HFFc6 (cell line): ENCODE data around the gene TSSK3. TPM values are rescaled to one million over a fixed set of nuclear protein-coding genes. Genes with fewer than 3 reads are reported as not detected.
A peak's percentile ranks its signal among the peaks of the same experiment; 100 is the strongest.
"Not testable (repeated sequence)": the region's sequence is repeated elsewhere in the genome, so short reads cannot be mapped to it uniquely, and the experiment has no call there.

ENCODE experiments used
- DNase-seq: peaks from one replicate; pipeline ENCODE4 v3.0.0-alpha.2; 2018
- H3K27ac Mint-ChIP-seq: 2 replicates; pipeline ENCODE4 v1.8.0; 2020; ENCODE audit warnings: mild to moderate bottlenecking, mixed read lengths
- H3K27me3 Mint-ChIP-seq: 2 replicates; pipeline ENCODE4 v1.8.0; 2021; ENCODE audit warnings: mild to moderate bottlenecking, moderate library complexity, mixed read lengths; ENCODE audit not compliant: insufficient read depth
- H3K36me3 Mint-ChIP-seq: 2 replicates; pipeline ENCODE4 v1.8.0; 2021; ENCODE audit warnings: low read depth, mixed read lengths
- H3K4me1 Mint-ChIP-seq: 2 replicates; pipeline ENCODE4 v1.8.0; 2020; ENCODE audit warnings: low read depth, mixed read lengths
- H3K4me3 Mint-ChIP-seq: 2 replicates; pipeline ENCODE4 v1.8.0; 2020; ENCODE audit warnings: mild to moderate bottlenecking, moderate library complexity, mixed read lengths
- H3K9me3 Mint-ChIP-seq: 2 replicates; pipeline ENCODE4 v1.8.0; 2020; ENCODE audit warnings: mild to moderate bottlenecking, mixed read lengths
- CTCF ChIP-seq: fragments of 200-600 bp; sonication (generic); IDR thresholded peaks from 2 replicates; pipeline ENCODE4 v1.5.0; 2021; ENCODE audit warnings: antibody characterized with exemption, mild to moderate bottlenecking
- total RNA-seq, 6 experiments: library from RNA; stranded (reverse); fragmentation: NEBNext Ultra II Directional; extraction: Animal tissue kit (Norgen Biotek cat#: 25700); gene quantifications; 2 replicates in 1 of 6; 3 replicates in 5 of 6; pipeline ENCODE4 v1.2.3, GENCODE V29; 2021

Gene TSSK3
- total RNA-seq, 6 experiments from 2014 or later, result 0.38 to 1.2 (median 0.72) TPM

- H3K4me3 Mint-ChIP-seq, result no peak overlapping the region; the same call in 1 of the 2 replicates
- no peak for TF ChIP-seq CTCF
- peaks cover 16% of the 10 kb centered on the region for H3K4me1 Mint-ChIP-seq
- DNase-seq, result no peak
- peak overlapping the region; percentile 27; the same call in 1 of the 2 replicates for H3K27ac Mint-ChIP-seq
- peaks cover 12% of the 10 kb centered on the region; the same call in 1 of the 2 replicates for H3K36me3 Mint-ChIP-seq
- no peaks in the 10 kb centered on the region for H3K27me3 Mint-ChIP-seq
- H3K9me3 Mint-ChIP-seq, result no peaks in the 10 kb centered on the region
Measured at GRCh38 chr1:32392325-32392724, 30.0 kb downstream of the TSSK3 start.

DNA sequence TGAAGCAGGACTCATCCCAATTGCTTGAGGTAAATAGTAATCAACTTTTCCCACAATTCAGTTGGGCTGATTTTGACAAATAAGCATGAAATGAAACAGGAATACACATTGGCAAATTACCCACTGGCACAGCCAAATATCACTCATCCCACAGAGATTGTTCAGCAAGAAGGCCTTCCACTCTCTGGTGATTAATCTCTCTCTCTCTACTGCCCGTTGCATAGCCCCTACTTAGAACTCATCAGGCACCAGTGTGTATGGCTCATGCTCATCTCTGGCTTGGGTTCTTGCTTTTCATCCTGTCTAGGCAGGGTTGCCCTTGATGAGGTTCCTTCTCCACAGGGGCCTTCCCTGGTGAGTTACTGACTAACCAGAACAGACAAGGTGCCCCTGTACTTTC is 30.8 kb downstream of the TSSK3 start:
- peaks cover 17% of the 10 kb centered on the region for H3K4me1 Mint-ChIP-seq
- peak overlapping the region; percentile 97 for H3K4me3 Mint-ChIP-seq
- H3K27ac Mint-ChIP-seq, result peak overlapping the region; percentile 97
- DNase-seq, result peak; percentile 47
- no peaks in the 10 kb centered on the region for H3K9me3 Mint-ChIP-seq
- H3K36me3 Mint-ChIP-seq, result peaks cover 12% of the 10 kb centered on the region; the same call in 1 of the 2 replicates
- no peak for TF ChIP-seq CTCF
- no peaks in the 10 kb centered on the region for H3K27me3 Mint-ChIP-seq

- H3K9me3 Mint-ChIP-seq, result no peaks in the 10 kb centered on the region
- peaks cover 24% of the 10 kb centered on the region for H3K4me1 Mint-ChIP-seq
- H3K4me3 Mint-ChIP-seq, result peak overlapping the region; percentile 97
- no peak for TF ChIP-seq CTCF
- H3K27me3 Mint-ChIP-seq, result no peaks in the 10 kb centered on the region
- DNase-seq, result peak; percentile 19
- peaks cover 12% of the 10 kb centered on the region; the same call in 1 of the 2 replicates for H3K36me3 Mint-ChIP-seq
- peak overlapping the region; percentile 97 for H3K27ac Mint-ChIP-seq
Measured at GRCh38 chr1:32393832-32394140, 31.4 kb downstream of the TSSK3 start.

- no peaks in the 10 kb centered on the region for H3K9me3 Mint-ChIP-seq
- TF ChIP-seq CTCF, result no peak
- peaks cover 12% of the 10 kb centered on the region; the same call in 1 of the 2 replicates for H3K36me3 Mint-ChIP-seq
- peaks cover 28% of the 10 kb centered on the region for H3K4me1 Mint-ChIP-seq
- H3K27me3 Mint-ChIP-seq, result no peaks in the 10 kb centered on the region
- DNase-seq, result peak; percentile 99
- peak within 1 kb of the TSS; percentile 97 for H3K27ac Mint-ChIP-seq
- peak within 1 kb of the TSS; percentile 97 for H3K4me3 Mint-ChIP-seq
Measured at GRCh38 chr1:32394141-32394889, 32.0 kb downstream of the TSSK3 start, which contains the start of gene BSDC1. Gene BSDC1 (minus strand): TSS chr1:32394441. CDS start chr1:32394414, 27 bp downstream.

GRCh38 chr1:32394890-32395432 is 32.6 kb downstream of the TSSK3 start:
- H3K9me3 Mint-ChIP-seq, result no peaks in the 10 kb centered on the region
- peaks cover 28% of the 10 kb centered on the region for H3K4me1 Mint-ChIP-seq
- DNase-seq, result no peak
- peaks cover 12% of the 10 kb centered on the region; the same call in 1 of the 2 replicates for H3K36me3 Mint-ChIP-seq
- peak overlapping the region; percentile 97 for H3K27ac Mint-ChIP-seq
- no peaks in the 10 kb centered on the region; the same call in 1 of the 2 replicates for H3K27me3 Mint-ChIP-seq
- TF ChIP-seq CTCF, result no peak
- H3K4me3 Mint-ChIP-seq, result peak overlapping the region; percentile 97

GRCh38 chr1:32396524-32396923 is 34.2 kb downstream of the TSSK3 start:
- H3K27me3 Mint-ChIP-seq, H3K4me3 Mint-ChIP-seq, H3K27ac Mint-ChIP-seq, DNase-seq, H3K9me3 Mint-ChIP-seq: not testable (repeated sequence)
- Mint-ChIP-seq H3K4me1 (peaks cover 38% of the 10 kb centered on the region), H3K36me3 (peaks cover 12% of the 10 kb centered on the region; the same call in 1 of the 2 replicates)
